Lung (tissue), 12 donors: ENCODE results near the gene XPNPEP2. TPM values are rescaled to one million over a fixed set of nuclear protein-coding genes. Genes with fewer than 3 reads are reported as not detected.

Experiments
- ATAC-seq: fragments of 200-7000 bp; cut with Tn5 transposase; one replicate; pipeline ENCODE4 v1.9.1; 2020; ENCODE audit warnings: moderate number of reproducible peaks; ENCODE audit not compliant: insufficient read depth, low FRiP score
- DNase-seq, 3 donors: peaks; one replicate each; pipeline ENCODE4 v3.0.0-alpha.2; 2013 to 2017
- H3K27ac ChIP-seq, 2 donors: one replicate each; pipeline ENCODE4 v1.5.1; 2013; ENCODE audit warnings: mild to moderate bottlenecking in 2 of 2, moderate library complexity in 2 of 2, control low read depth in 1 of 2, inconsistent platforms in 1 of 2, low read depth in 1 of 2, low read length in 1 of 2
- H3K27me3 ChIP-seq, 3 donors: one replicate each; pipeline ENCODE4 v1.5.1; 2013; ENCODE audit warnings: low read length in 2 of 3; ENCODE audit not compliant: control insufficient read depth in 3 of 3, insufficient read depth in 3 of 3
- H3K36me3 ChIP-seq, 4 donors: one replicate each; pipeline ENCODE4 v1.5.1; 2013; ENCODE audit warnings: low read length in 4 of 4, mild to moderate bottlenecking in 1 of 4, moderate library complexity in 1 of 4; ENCODE audit not compliant: control insufficient read depth in 4 of 4, insufficient read depth in 4 of 4
- H3K4me1 ChIP-seq, 5 donors: one replicate each; pipeline ENCODE4 v1.5.1; 2013; ENCODE audit warnings: low read length in 5 of 5, mild to moderate bottlenecking in 2 of 5, moderate library complexity in 1 of 5; ENCODE audit not compliant: control insufficient read depth in 5 of 5, insufficient read depth in 5 of 5
- H3K4me3 ChIP-seq: one replicate; pipeline ENCODE4 v1.5.1; 2013; ENCODE audit warnings: mild to moderate bottlenecking, control low read depth, moderate library complexity
- H3K9ac ChIP-seq, 2 donors: one replicate each; pipeline ENCODE4 v1.5.1; 2013; ENCODE audit warnings: low read length in 2 of 2, control low read depth in 1 of 2; ENCODE audit not compliant: insufficient read depth in 1 of 2
- H3K9me3 ChIP-seq, 4 donors: one replicate each; pipeline ENCODE4 v1.5.1; 2013; ENCODE audit warnings: low read length in 3 of 4, mild to moderate bottlenecking in 1 of 4, moderate library complexity in 1 of 4; ENCODE audit not compliant: control insufficient read depth in 4 of 4, insufficient read depth in 3 of 4
- CTCF ChIP-seq: IDR thresholded peaks from 2 replicates; pipeline ENCODE4 v1.5.1; 2012; ENCODE audit warnings: mild to moderate bottlenecking; ENCODE audit errors: control extremely low read depth, extremely low read depth
- WGBS, 2 donors: extraction: QIAGEN DNeasy Blood & Tissue Kit; methylation state at CpG; one replicate each; pipeline ENCODE4 v1.1.7; 2013; 5-methylcytosine and 5-hydroxymethylcytosine counted together
- polyA plus RNA-seq, 2 donors: library from polyadenylated mRNA; stranded (reverse); fragments of 200-250 nt; gene quantifications; one replicate each; pipeline ENCODE4 v1.2.1, GENCODE V29; 2013
- total RNA-seq, 2 donors: library from RNA; depleted of rRNA in 1 of 2; stranded (reverse); fragments of >200 nt in 1 of 2; gene quantifications; one replicate each; pipeline ENCODE4 v1.2.1, GENCODE V29; 2014 to 2021
- donor health status: control.
- donor health status: control.
- donor health status: Bipolar disorder and iron deficiency.
- donor health status: healthy.
- donor health status: DM: yes; HTN: yes; CAD: no.

Gene XPNPEP2
- total and polyA plus RNA-seq, 4 donors: 0.61 to 2.1 (median 1.3) TPM

GRCh38 chrX:129763666-129764065 lies 24.9 kb downstream of the XPNPEP2 start:
- Histone ChIP-seq H3K9me3 (no peaks in the 10 kb centered on the region), H3K9ac (no peak overlapping the region), H3K4me3 (no peak overlapping the region), H3K4me1 (no peaks in the 10 kb centered on the region), H3K27me3 (no peaks in the 10 kb centered on the region), H3K27ac (no peak overlapping the region), H3K36me3 (no peaks in the 10 kb centered on the region)
- ATAC-seq (no peak), DNase-seq (no peak)
- no peak for TF ChIP-seq CTCF

- Histone ChIP-seq H3K27ac (no peak overlapping the region), H3K9ac (no peak overlapping the region), H3K9me3 (no peaks in the 10 kb centered on the region), H3K4me1 (no peaks in the 10 kb centered on the region), H3K27me3 (no peaks in the 10 kb centered on the region), H3K4me3 (no peak overlapping the region), H3K36me3 (no peaks in the 10 kb centered on the region)
- no peak for TF ChIP-seq CTCF
- DNase-seq (no peak), ATAC-seq (no peak)
- WGBS, 2 donors: 86 to 96% methylated on average over 5 to 8 of the region's 8 CpGs
These were observed 29.4 kb downstream of the XPNPEP2 start for GRCh38 chrX:129768186-129768585.

- DNase-seq: no peak
- H3K27me3 ChIP-seq: no peaks in the 10 kb centered on the region
- H3K4me1 ChIP-seq: no peaks in the 10 kb centered on the region
- 85 to 95% methylated on average over 8 of the region's 8 CpGs for WGBS, 2 donors
- TF ChIP-seq CTCF: no peak
- no peak overlapping the region for H3K27ac ChIP-seq
- no peak overlapping the region for H3K9ac ChIP-seq
- H3K36me3 ChIP-seq: no peaks in the 10 kb centered on the region
- no peak for ATAC-seq
- H3K4me3 ChIP-seq: no peak overlapping the region
- H3K9me3 ChIP-seq: no peaks in the 10 kb centered on the region
These were observed 30.0 kb downstream of the XPNPEP2 start for GRCh38 chrX:129768586-129769466.
